OCI-LY3 (cell line): ENCODE results near the gene WSCD2.

ENCODE experiments used
- EZH2phosphoT487 ChIP-seq: fragments of 200-600 bp; shearing (Covaris generic); IDR thresholded peaks from 2 replicates; pipeline ENCODE4 v1.6.1; 2018; ENCODE audit warnings: antibody characterized with exemption, mixed run types, low read depth
- TF ChIP-seq, protein P1 (sequence below): fragments of 200-600, 300-600 bp; sonication (generic); IDR thresholded peaks from 2 replicates; pipeline ENCODE4 v1.5.1; 2014; ENCODE audit warnings: antibody characterized with exemption, low read length, low read depth

DNA sequence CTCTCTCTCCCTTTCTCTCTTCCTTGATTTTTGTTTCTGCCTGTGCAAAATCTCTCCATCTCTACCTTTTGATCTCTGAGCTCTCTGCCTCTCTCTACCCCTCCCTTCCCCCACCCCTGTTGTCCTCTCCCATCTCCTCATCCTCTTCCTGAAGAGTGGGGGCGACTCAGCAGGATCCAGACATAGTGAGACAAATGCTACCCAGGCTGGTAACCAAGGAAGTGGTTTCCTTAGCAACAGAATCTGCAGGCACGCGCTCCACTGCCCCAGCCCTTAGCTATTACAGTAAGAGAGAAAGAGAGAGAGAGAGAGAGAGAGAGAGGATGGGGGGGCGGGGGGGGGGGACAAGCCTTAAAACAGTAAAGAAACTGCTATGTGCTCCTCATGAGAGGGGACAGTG, 124.5 kb downstream of the WSCD2 start:
- TF ChIP-seq, protein P1, sequence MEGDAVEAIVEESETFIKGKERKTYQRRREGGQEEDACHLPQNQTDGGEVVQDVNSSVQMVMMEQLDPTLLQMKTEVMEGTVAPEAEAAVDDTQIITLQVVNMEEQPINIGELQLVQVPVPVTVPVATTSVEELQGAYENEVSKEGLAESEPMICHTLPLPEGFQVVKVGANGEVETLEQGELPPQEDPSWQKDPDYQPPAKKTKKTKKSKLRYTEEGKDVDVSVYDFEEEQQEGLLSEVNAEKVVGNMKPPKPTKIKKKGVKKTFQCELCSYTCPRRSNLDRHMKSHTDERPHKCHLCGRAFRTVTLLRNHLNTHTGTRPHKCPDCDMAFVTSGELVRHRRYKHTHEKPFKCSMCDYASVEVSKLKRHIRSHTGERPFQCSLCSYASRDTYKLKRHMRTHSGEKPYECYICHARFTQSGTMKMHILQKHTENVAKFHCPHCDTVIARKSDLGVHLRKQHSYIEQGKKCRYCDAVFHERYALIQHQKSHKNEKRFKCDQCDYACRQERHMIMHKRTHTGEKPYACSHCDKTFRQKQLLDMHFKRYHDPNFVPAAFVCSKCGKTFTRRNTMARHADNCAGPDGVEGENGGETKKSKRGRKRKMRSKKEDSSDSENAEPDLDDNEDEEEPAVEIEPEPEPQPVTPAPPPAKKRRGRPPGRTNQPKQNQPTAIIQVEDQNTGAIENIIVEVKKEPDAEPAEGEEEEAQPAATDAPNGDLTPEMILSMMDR: no peak
- TF ChIP-seq EZH2phosphoT487: no peak
